ENCODE data around the gene QRFPR.

DNA sequence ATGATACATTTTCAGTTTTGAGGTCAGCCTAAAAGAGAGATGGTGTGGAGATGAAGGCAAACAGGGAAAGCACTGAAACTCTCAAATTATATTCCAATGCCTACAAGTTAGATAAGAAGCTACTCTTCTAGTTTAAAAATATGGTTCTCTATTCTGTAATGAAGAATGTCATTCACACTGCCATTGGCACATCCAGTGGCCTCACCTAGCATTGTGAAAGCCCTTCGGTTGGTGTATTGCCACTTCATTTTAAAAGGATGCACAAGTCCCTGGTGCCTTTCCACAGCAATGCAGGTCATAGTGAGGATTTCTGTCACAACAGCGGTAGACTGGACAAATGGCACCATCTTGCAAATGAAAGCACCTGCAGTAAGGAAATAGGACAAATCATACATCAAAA, 40.6 kb downstream of the QRFPR start:
- TF ChIP-seq, protein P1, sequence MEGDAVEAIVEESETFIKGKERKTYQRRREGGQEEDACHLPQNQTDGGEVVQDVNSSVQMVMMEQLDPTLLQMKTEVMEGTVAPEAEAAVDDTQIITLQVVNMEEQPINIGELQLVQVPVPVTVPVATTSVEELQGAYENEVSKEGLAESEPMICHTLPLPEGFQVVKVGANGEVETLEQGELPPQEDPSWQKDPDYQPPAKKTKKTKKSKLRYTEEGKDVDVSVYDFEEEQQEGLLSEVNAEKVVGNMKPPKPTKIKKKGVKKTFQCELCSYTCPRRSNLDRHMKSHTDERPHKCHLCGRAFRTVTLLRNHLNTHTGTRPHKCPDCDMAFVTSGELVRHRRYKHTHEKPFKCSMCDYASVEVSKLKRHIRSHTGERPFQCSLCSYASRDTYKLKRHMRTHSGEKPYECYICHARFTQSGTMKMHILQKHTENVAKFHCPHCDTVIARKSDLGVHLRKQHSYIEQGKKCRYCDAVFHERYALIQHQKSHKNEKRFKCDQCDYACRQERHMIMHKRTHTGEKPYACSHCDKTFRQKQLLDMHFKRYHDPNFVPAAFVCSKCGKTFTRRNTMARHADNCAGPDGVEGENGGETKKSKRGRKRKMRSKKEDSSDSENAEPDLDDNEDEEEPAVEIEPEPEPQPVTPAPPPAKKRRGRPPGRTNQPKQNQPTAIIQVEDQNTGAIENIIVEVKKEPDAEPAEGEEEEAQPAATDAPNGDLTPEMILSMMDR (optimal IDR thresholded peaks at IDR 0.05 in 1 of 3, IDR thresholded peaks at IDR 0.05 in 1 of 3, conservative IDR thresholded peaks at IDR 0.05 in 1 of 3; ENCODE audit: extremely low read depth in 1 of 3, insufficient read depth in 2 of 3, low read length in 3 of 3) = no peak
- no peak for TF ChIP-seq EZH2 (IDR thresholded peaks at IDR 0.05; ENCODE audit: low read length)
